Daoy (cell line): ENCODE measurements around the gene NCOR1. TPM values are rescaled to one million over a fixed set of nuclear protein-coding genes. Genes with fewer than 3 reads are reported as not detected.

Experiments used
- DNase-seq: peaks from one replicate; pipeline ENCODE4 v3.0.0-alpha.2; 2015; ENCODE audit warnings: low read depth
- total RNA-seq: library from RNA; depleted of rRNA; stranded (reverse); fragments of >200 nt; shearing (Covaris generic); gene quantifications from 2 replicates; pipeline ENCODE4 v1.2.3, GENCODE V29; 2014

NCOR1 gene
- total RNA-seq, 1 experiment from 2014 or later: 47.1 TPM

- peak; percentile 92 for DNase-seq
Measured at GRCh38 chr17:16027708-16028584, 187.4 kb downstream of the NCOR1 start.

- no peak for DNase-seq
Measured at GRCh38 chr17:16026895-16027294, 188.4 kb downstream of the NCOR1 start.

- DNase-seq: no peak
Measured at GRCh38 chr17:16025202-16025601, 190.1 kb downstream of the NCOR1 start.

DNA sequence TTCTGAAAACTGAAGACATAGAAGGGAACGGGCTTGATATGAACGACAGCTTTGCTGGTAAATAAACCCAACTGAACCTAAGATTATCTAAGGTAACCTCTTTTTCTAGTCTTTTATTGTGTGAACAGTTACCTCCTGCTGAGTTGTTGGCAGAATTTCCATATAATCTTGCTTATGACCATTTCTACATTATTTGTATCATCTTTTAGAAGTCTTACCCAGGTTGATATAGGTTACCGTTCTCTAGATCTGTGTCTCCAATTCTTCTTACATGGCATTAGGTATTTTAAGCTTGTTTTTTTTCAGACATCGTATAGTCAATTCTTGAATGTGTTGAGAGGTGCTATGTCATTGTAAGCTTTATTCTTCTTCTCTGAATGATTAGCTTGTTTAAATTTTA, 191.5 kb downstream of the NCOR1 start:
- no peak for DNase-seq

GRCh38 chr17:16019347-16019746, 196.0 kb downstream of the NCOR1 start:
- DNase-seq: no peak

GRCh38 chr17:16013943-16014407, 201.4 kb downstream of the NCOR1 start:
- DNase-seq: peak; percentile 74

DNA sequence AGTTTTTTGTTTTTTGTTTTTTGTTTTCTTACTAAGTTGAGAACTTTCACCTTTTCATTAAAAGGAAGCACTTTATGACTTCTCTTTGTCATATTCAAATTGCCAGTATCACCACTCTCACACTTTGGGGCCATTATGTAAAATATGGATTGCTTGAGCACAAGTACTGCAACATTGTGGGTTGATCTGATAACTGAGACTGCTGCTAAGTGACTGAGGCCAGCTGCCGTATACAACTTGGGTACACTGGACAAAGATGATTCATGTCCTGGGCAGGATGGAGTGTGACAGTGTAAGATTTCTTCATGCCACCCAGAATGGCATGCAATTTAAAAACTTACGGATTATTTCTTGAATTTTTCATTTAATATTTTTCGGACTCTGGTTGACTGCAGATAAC, 207.9 kb downstream of the NCOR1 start:
- no peak for DNase-seq

GRCh38 chr17:16005636-16006035, 209.7 kb downstream of the NCOR1 start:
- DNase-seq: no peak

DNA sequence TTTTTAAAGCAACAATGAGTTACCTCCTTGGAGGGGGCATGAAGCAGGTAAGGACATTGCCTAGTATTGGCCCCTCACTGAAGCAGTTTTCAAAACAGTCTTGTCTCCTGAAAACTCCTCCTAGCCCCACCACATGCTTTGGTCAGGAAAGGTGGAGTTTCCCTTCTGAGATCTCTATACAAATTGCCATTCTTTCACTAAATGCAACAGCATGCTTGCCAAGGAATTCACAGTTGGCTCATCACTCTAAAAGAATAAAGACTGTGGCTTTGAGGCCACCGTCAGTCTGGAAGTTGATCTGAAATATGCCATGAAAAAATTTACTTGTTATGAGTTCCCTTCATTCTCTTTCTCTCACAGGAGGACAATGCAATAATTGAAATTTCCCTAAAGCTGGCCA, 211.5 kb downstream of the NCOR1 start:
- no peak for DNase-seq

DNA sequence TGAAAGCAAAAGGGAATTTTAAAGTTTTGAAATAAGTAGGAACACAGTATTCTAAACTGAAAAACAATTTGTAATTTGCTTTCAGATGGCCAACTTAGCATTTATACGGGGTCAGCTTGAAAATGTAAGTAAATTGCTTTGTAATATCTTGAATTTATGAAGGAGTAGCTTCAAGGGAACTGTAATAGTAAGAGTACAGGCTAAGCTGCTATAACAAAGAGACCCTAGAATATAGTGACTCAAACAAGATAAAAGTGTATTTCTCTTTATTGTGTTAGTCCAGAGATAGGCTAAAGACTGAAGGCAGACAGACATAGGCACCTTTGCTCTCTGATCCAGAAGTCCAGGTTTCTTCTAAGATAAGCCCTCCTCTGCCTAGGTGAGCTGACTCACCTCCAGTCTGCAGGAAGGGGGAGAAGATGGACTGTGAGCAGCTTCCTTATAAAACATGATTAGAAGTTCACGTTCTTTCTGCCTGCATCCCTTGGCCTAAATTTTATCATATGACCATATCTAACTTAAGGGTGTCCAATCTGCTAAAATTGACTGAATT, 212.6 kb downstream of the NCOR1 start:
- no peak for DNase-seq

DNA sequence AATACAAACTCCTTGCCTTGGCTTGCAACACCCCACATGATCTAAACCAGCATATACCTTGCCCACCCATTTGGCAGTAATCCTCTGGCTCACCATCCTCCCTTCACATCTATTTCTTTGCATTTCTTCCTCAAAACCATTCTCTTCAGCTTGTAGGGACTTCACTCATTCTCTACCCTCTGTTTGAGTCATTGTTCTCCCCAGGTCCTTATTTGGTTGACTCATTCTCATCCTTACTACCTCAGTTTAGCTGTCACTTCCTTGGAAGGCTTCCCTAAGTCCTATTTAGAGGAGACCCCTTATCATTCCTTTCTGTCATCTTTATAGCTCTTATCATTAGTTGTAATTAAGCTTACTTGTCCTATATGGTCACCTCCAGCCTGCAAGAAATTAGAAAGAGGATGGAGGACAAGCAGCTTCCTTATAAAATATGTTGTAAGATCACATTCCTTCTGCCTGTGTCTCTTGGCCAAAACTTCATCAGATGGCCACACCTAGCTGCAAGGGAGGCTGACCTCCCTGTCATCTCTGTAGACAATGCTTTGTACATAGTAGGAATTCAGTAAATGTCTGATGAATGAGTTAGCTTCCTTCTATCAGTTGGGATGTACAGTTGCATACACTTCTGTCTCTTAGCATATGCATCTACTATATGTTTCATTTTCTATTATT, 214.0 kb downstream of the NCOR1 start:
- no peak for DNase-seq

DNA sequence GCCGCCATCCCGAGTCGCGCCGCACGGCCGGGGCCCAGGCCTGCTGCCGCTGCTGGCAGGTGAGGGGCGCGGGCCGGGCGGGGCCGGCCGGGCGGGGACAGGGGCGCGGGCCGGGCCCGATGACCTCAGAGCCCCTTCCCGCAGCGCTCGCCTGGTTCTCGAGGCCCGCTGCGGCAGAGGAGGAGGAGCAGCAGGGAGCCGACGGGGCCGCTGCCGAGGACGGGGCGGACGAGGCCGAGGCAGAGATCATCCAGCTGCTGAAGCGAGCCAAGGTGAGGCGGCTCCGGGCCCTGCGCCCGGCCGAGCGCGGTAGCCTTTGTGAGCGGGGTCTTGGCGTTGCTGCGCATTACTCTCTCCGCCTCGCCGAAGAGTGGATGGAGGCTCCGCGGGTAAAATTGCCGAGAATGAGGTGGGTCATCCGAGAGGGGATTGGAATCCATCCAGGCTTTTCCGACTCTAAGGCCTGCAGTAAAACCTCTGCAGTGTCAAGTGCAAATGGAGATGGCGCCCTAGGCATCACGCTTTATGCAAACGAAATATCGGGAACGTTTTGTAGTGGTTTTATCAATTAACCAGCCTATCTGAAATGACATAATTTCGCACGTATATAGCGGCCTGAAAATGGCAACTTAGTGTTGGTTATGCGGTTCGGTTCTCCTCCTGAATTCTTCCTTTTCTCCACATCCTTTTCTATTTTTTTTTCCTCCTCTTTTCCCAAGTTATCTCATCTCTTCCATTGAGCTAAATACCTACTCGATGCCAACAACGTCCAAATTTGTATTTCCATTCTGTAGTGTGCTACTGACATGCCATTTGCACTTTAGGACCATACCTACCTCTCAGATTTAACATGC, 215.1 kb downstream of the NCOR1 start:
- DNase-seq: no peak

DNA sequence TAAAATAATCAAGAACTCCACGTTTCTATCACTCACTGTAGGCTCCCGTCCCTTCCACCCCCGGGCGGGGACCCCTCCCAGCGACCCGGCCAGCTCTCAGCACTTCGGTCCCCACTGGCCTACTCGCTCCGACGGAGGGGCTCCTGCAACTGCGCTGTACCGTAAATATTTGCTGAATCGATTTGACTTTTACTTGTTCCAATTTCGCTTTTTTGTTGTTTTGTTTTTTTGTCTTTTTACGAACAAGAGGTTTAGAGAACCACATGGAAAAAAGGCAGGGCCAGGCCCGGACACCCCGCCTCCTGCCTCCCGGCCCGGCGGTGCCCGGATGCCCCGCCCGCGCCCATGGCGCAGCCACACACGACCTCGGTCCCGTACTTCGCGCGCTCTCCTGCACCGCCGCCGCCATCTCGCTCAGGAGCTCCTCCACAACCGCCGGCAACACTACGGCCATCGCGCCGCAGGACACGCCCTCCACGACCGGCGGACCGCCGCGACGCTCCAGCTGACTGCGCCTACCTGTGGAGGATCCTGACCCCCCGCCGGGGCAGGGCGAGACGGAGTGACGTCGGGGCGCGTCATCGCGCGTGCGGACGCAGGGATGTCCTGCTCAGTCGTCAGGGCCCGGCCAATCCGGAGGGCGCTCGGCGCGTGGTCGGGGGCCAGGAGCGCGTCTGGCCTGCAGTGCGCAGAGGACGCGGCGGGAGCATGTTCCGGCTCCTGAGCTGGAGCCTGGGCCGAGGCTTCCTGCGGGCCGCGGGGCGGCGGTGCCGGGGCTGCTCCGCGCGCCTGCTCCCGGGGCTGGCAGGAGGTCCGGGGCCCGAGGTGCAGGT, 216.0 kb downstream of the NCOR1 start, which contains the start of the genes TTC19 and ZSWIM7:
TSS of gene TTC19 (plus strand) at position 684 of the 833 bp plus-strand sequence. CDS start at position 709, 25 bp downstream.
TSS of gene ZSWIM7 (minus strand) at position 564 of the 833 bp plus-strand sequence. CDS start at position 454, 110 bp downstream.
- DNase-seq: peak; percentile 98

- DNase-seq: no peak
Measured at GRCh38 chr17:15998031-15998562, 217.2 kb downstream of the NCOR1 start.

GRCh38 chr17:15996322-15996721, 219.0 kb downstream of the NCOR1 start:
- no peak for DNase-seq

DNA sequence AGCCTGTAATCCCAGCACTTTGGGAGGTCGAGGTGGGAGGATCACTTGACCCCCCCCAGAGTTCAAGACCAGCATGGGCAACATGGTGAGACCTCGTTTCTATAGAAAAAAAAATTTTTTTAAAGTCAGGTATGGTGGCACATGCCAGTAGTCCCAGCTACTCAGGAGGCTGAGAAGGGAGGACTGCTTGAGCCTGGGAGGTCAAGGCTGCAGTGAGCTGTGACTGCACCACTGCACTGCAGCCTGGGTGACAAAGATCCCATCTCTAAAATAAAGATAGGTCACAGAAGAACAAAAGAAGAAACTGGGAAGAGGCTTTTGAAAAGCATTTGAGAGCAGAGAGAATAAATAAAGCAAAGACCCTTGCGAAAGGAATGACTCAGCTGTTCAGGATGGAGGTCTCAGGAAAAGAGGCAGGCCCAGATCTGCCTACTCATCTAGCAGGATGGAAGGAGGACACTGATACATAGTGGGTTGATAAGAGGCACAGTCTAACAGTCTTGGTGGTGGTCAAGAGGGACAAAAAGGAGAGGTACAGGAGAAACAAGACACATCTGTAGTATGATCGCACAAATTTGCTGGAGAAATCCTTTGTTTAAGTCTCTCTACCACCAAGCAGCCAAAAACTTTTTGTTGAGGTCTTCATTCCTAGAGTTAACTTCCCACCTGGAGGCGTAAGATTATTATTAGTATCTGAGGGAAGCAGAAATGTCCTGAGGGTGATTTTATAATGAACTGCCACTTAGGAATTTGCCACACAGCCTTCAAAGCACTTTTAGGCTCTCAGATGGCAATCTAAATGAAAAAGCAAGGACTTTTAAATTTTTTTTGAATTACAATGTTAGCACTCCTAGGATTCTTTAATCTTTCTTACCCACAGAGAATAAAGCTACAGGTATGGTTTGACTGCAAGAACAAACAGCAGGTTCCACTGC, 233.4 kb downstream of the NCOR1 start:
- peak; percentile 51 for DNase-seq

- peak; percentile 17 for DNase-seq
Measured at GRCh38 chr17:15981208-15981607, 234.1 kb downstream of the NCOR1 start.
